Mononuclear cell (primary cell): ENCODE data around the gene ELFN1. TPM values are rescaled to one million over a fixed set of nuclear protein-coding genes. Genes with fewer than 3 reads are reported as not detected.

Source experiments
- H3K27me3 ChIP-seq: 2 replicates; pipeline ENCODE4 v1.6.0; 2011; ENCODE audit warnings: low read length, control low read depth; ENCODE audit not compliant: insufficient read depth
- H3K4me1 ChIP-seq: 2 replicates; pipeline ENCODE4 v1.5.1; 2011; ENCODE audit warnings: mild to moderate bottlenecking, low read length, control low read depth; ENCODE audit not compliant: insufficient read depth
- H3K4me3 ChIP-seq: 2 replicates; pipeline ENCODE4 v1.5.1; 2011; ENCODE audit warnings: mild to moderate bottlenecking, low read length, moderate library complexity
- H3K9me3 ChIP-seq: 2 replicates; pipeline ENCODE4 v1.5.1; 2011; ENCODE audit warnings: low read depth, mild to moderate bottlenecking, control low read depth, low read length
- total RNA-seq: library from RNA; depleted of rRNA; stranded (reverse); fragments of >200 nt; gene quantifications from one replicate; pipeline ENCODE4 v1.2.3, GENCODE V29; 2012

ELFN1 gene
- total RNA-seq, 1 donor = under 0.01 TPM

- Histone ChIP-seq H3K4me1 (peaks cover 9% of the 10 kb centered on the region), H3K27me3 (no peaks in the 10 kb centered on the region), H3K9me3 (no peaks in the 10 kb centered on the region), H3K4me3 (no peak overlapping the region)
These were observed 66.4 kb downstream of the ELFN1 start for GRCh38 chr7:1736484-1736817.

DNA sequence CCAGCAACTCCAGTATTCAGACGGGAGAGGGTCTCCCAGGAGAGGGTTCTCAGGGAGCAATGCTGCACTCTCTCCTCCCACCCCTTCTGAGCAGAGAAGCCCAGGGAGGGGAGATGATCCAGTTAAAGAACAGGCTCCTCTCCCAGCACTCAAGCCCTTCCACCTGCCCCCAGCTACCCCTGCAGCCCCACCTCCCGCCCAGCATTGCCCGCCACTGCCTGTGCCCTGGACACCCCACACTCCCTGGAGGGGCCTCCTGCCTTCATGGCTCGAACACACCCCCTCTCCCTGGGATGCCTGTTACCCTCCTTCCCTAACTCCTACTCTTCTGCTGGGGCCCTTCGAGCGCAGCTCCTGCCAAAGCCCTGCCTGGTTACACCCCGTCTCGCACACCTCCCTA lies 66.8 kb downstream of the ELFN1 start:
- no peaks in the 10 kb centered on the region for H3K9me3 ChIP-seq
- no peak overlapping the region for H3K4me3 ChIP-seq
- no peaks in the 10 kb centered on the region for H3K27me3 ChIP-seq
- peaks cover 13% of the 10 kb centered on the region for H3K4me1 ChIP-seq

GRCh38 chr7:1737523-1737922 lies 67.4 kb downstream of the ELFN1 start:
- Histone ChIP-seq H3K4me1 (peaks cover 20% of the 10 kb centered on the region), H3K27me3 (no peaks in the 10 kb centered on the region), H3K9me3 (no peaks in the 10 kb centered on the region), H3K4me3 (no peak overlapping the region)

DNA sequence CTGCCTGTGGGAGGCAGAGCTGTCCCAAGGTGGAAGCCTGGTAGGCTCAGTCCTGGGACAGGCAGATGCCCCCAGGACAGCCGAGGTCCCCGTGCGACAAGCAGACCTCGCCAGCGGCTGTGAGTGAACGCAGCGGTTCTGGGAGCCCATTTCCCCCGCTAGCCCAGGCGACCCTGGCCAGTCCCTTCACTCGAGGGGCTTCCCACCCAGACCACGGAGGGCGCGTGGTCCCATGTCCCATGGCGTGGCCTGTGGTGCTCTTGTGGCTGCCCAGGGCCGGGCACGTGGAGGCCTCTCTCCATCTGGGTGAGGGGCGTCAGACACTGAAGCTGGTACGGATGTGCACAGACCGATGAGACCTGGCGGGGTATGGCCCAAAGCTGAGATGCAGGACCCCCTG lies 67.9 kb downstream of the ELFN1 start:
- Histone ChIP-seq H3K27me3 (no peaks in the 10 kb centered on the region), H3K4me1 (peaks cover 24% of the 10 kb centered on the region), H3K9me3 (no peaks in the 10 kb centered on the region), H3K4me3 (no peak overlapping the region)

- Histone ChIP-seq H3K9me3 (no peaks in the 10 kb centered on the region), H3K4me3 (no peak overlapping the region), H3K27me3 (no peaks in the 10 kb centered on the region), H3K4me1 (peaks cover 28% of the 10 kb centered on the region)
These were observed 68.4 kb downstream of the ELFN1 start for GRCh38 chr7:1738511-1738910.

- Histone ChIP-seq H3K27me3 (no peaks in the 10 kb centered on the region), H3K4me3 (no peak overlapping the region), H3K4me1 (peaks cover 28% of the 10 kb centered on the region), H3K9me3 (no peaks in the 10 kb centered on the region)
These were observed 68.9 kb downstream of the ELFN1 start for GRCh38 chr7:1738956-1739355.

DNA sequence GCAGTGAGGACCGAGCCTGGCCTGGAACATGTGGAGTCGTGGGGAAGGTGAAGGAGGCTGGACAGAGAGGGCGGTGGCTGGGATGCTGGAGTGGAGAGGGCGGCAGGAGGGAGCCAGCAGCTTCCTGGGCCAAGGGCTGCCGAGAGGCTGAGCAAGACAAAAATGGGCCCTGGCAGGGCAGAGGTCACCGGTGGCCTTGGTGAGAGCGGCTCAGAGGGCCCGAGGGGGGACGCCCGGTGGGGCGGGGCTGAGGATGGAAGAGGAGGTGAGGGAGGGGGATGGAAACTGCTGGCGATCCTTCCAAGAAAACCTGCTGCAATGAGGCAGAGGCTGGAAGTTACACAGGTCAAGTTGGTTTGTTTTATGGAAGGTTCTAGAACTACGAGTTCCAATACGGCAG lies 69.5 kb downstream of the ELFN1 start:
- Histone ChIP-seq H3K27me3 (no peaks in the 10 kb centered on the region), H3K4me3 (no peak overlapping the region)

DNA sequence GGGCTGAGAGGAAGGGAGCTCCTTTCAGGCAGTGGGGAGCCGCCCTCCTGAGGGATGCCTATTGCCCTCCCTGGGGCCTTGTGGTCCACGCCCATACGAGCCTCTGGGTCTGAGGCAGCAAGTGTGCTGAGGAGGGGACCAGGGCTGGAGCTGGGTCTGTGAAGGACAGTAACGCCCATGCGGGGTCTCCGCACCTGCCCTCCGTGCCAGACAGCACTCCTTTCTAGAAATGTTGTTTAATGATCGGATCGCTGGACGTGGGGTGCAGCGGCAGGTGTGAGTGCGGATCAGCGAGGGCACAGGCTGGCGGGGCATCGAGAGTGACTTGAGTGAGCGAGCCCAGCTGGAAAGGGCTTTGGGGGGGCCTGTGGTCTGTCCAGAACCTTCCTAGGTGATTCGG lies 70.1 kb downstream of the ELFN1 start:
- Histone ChIP-seq H3K27me3 (no peaks in the 10 kb centered on the region), H3K4me1 (peaks cover 28% of the 10 kb centered on the region), H3K9me3 (no peaks in the 10 kb centered on the region)

More for the DNA sequence above, 69.5 kb downstream of the ELFN1 start:
- H3K9me3 ChIP-seq = no peaks in the 10 kb centered on the region
- H3K4me1 ChIP-seq = peaks cover 28% of the 10 kb centered on the region

GRCh38 chr7:1741246-1741645 lies 71.2 kb downstream of the ELFN1 start:
- no peaks in the 10 kb centered on the region for H3K9me3 ChIP-seq
- peaks cover 28% of the 10 kb centered on the region for H3K4me1 ChIP-seq
- no peak overlapping the region for H3K4me3 ChIP-seq
- no peaks in the 10 kb centered on the region for H3K27me3 ChIP-seq

More for the DNA sequence above, 70.1 kb downstream of the ELFN1 start:
- H3K4me3 ChIP-seq = no peak overlapping the region

DNA sequence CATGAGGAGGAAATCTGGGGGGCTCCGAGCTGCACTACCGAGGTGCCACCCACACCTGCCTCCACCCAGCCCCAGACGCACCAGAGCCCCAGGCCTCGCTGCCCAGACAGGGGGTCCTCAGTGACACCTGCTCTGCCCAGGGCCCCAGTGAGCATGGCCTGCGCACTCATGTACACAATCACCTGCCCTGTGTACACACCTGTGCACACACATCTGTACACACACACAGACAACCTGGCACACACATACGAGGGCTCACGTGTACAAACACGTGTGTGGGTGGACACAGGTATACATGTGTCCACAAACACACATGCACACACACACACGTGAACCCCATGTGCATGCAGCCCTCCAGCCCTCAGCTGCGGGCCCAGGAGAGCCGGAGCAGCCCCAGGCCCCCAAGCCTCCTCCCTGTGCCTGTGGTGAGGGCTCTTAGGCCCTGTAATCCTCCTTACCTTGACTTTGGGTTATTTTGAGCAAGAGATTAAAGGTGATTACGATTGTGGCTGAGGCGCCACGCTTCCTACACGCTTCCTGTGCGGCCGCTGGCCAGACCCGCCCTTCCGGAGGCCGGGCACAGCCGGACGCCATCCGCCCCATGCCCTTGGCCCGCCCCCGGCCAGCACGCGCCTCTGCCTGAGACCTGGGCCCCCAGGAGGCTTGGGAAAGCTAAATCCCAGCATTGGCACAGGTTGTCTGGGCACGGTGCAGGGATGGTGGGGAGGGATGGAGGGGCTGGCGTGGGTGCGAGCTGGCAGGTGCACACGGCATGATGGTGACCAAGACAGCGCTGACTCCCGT lies 71.9 kb downstream of the ELFN1 start:
- H3K4me3 ChIP-seq = no peak overlapping the region
- H3K4me1 ChIP-seq = peaks cover 28% of the 10 kb centered on the region
- no peaks in the 10 kb centered on the region for H3K27me3 ChIP-seq
- H3K9me3 ChIP-seq = no peaks in the 10 kb centered on the region

DNA sequence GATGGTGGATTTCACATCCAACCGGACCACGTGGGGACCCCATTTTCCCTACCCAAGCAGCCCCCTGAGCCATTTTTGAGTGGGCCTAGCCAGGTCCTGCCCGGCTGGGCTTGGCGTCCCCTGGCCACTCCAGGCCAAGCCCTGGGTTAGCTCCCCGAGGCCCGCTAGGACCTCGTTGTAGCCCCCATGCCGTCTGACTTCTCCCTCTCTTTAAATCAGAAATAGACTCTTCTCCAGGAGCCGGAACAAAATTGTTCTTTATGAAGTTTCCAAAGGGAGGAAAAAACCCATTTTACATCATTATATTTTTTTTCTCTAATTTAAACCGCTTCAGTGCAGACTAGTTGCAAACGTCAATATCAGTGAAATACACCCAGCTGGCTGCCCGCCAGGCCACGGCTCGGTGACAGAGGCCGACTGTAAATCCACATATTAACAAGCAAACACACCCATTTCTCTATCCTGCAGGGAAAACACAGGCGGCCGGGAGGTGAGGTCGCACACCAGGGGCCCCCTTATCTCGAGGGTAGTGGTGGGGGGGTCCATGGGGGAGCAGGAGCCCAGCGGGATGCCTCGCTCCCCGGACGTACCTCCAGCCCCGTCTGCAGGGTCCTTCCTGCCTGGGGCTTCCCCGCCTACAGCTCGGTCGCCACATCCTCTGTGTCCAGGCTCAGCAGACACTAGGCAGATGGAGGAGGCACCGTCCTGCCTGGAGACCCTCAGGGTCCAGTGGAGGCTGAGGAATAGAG lies 72.7 kb downstream of the ELFN1 start:
- Histone ChIP-seq H3K4me3 (no peak overlapping the region), H3K9me3 (no peaks in the 10 kb centered on the region), H3K27me3 (no peaks in the 10 kb centered on the region), H3K4me1 (peaks cover 28% of the 10 kb centered on the region)

GRCh38 chr7:1743481-1744230 lies 73.6 kb downstream of the ELFN1 start:
- Histone ChIP-seq H3K4me3 (no peak overlapping the region), H3K4me1 (peaks cover 26% of the 10 kb centered on the region), H3K9me3 (no peaks in the 10 kb centered on the region), H3K27me3 (no peaks in the 10 kb centered on the region)

DNA sequence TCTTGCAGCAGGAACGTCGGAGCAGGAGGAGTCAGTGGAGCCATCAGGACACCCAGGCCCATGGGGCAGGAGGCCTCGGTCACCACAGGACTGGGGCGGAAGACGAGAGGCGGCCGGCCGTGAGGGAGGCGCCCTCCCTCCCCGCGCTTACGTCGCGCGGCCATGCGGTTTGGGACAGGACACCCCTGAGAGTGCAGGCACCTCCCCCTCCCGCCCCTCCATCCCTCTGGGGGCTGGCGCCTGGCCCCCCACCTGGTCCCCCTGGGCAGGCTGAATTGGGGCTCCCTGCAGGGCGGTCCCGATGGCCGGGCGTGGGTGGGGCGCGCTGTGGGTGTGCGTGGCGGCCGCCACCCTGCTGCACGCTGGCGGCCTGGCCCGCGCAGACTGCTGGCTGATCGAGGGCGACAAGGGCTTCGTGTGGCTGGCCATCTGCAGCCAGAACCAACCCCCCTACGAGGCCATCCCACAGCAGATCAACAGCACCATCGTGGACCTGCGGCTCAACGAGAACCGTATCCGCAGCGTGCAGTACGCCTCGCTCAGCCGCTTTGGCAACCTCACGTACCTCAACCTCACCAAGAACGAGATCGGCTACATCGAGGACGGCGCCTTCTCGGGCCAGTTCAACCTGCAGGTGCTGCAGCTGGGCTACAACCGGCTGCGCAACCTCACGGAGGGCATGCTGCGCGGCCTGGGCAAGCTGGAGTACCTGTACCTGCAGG lies 74.4 kb downstream of the ELFN1 start:
- Histone ChIP-seq H3K4me3 (no peak overlapping the region), H3K4me1 (peaks cover 24% of the 10 kb centered on the region), H3K27me3 (no peaks in the 10 kb centered on the region), H3K9me3 (no peaks in the 10 kb centered on the region)

- no peaks in the 10 kb centered on the region for H3K27me3 ChIP-seq
- H3K4me3 ChIP-seq = no peak overlapping the region
- H3K9me3 ChIP-seq = no peaks in the 10 kb centered on the region
- H3K4me1 ChIP-seq = peaks cover 24% of the 10 kb centered on the region
These were observed 75.0 kb downstream of the ELFN1 start for GRCh38 chr7:1745018-1745532.
